SKM-1 (cell line): ENCODE measurements around the gene KLHDC10.
"Not testable (repeated sequence)": the region's sequence is repeated elsewhere in the genome, so short reads cannot be mapped to it uniquely, and the experiment has no call there.

Experiments used
- DNase-seq: peaks from one replicate; lab custom pipeline; 2025; ENCODE audit not compliant: unreplicated experiment; lab: John Stamatoyannopoulos, UW

KLHDC10 gene

DNA sequence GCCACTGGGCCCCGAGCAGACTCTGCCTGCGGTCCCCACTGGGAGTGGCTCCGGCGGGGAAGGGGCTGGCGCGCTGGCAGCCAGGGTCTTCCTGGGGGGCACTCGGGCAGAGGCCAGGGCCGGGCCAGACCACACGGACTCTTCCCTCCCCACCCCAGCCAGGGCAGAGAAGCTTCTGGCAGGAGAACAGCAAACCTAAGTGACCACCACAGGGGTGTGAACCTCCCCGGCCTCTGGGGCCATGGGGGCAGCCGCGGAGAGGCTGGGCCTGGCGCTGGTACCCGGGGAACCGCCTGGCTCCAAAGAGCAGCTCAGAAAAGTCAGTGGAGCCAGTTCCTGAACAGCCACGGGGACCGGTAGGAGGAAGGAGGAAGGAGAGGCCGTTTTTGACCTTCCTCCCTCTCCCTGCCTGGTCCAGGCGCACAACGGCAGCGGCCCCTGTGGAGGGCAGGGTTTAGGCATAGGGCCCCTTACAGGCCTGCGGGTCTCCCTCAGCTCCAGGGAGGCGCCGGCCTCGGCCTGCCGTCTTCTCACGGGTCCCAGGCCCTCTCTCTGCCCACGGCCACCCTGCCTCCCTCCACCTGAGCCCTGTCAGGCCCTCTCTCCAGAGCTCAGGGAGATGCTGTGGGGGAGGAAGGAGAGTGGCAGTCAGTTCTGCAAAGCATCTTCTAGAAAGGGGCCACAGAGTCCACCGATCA, 83.0 kb downstream of the KLHDC10 start:
- DNase-seq = no peak

DNA sequence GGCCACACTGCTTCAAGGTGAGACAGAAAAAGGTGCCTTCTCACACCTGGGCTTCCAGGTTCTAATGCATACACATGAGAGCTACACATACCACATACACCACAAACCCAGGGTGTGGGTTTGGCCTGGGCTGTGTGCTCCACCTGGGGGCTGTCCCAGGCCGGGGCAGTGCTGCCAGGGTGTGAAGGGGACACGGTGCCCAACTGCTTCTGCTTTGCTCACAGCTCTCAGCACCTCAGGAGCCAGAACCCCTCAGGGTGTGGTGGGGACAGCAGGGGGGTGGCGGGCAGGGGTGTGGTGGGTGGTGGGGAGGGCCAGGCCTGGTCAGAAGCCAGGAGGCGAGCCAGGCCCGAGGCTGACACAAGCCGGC, 83.8 kb downstream of the KLHDC10 start:
- DNase-seq = no peak

DNA sequence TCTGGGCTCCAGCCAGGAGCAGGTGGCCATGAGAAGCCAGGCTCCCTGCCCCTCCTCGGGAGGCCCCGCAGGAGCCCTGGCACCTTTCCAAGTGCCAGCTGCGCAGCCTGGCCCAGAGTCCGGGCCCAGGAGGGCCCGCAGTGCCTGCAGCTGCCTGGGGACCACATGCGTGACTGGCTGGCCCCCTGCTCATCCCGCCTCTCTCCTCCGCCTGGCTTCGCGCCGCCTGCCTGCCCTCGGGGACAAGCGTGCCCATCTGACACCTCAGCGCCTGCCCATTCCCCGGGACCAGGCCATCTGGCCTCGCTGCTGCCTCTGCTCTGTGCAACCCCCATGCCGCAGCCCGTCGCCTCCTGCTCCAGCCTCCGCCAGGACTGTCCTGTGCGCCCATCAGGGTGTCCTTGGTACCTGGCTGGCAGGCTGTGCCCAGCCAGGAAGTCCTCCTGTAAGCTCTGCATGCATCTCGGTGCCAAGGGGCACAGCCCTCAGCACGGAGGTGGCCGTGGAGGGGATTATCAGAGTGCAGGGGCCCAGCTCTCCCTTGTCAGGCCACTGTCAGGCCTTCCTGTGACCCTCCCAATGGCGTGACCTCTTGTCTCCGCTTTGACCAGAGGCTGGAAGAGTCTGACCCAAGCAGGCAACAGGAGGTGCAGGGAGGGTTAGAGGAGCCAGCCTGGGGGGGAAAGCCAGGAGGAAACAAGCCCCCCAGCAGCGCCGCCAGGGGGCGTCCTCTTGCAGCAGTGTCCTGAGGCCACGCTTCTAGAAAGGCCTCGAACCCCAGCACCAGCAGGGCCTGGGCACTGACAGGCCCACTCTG, 84.4 kb downstream of the KLHDC10 start:
- DNase-seq = no peak

DNA sequence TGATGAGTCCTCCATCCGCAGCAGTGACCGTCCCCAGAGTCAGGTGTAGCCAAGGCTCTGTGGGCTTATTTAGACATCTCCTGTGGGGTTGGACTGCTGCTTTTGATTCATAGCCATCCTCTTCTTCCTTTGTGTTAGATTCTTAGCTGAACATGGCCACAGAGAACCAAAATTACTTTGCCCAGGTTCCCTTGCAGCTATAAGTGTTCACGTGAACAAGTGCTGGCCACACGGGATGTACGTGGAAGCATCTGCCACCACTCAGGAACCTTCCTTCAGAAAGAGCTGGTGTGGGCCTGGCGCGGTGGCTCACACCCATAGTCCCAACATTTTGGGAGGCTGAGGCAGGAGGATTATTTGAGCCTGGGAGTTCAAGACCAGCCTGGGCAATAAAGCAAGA, 85.8 kb downstream of the KLHDC10 start:
- DNase-seq = no peak

DNA sequence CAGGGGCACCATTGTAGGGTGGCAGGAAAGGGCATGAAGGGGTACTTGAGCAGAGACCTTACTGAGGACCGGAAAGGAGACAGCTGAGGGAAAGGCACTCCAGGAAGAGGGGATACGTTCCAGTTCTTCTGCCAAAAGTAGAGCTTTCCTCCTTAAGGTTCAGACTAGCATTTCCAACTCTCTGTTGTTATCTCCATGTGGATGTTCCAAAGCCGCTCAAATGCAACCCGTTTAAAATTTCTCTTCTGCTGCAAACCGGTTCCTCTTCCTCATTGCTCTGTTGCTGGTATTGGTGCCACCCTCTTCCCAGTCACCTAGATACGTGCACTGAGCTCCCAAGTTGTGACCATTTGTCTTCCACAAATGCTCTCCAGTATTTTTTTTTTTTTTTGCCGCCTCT, 87.4 kb downstream of the KLHDC10 start:
- no peak for DNase-seq

DNA sequence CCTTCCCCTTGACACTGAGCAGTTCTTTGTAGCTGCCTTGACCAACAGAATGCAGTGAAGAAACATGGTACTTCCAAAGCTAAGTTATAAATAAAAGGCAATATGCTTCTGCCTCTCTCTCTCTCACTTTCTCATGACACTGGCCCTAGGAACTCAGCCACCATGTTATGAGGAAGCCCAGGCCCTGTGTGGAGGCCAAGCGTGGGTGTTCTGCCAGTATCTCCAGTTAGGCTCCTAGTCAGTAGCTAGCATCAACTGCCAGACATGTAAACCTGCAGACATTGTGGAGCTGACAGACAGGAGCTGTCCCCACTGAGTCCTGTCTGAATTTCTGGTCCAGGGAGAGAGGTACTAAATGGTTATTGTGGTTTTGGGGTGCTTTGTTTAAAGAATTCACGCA, 89.7 kb downstream of the KLHDC10 start:
- DNase-seq = no peak

DNA sequence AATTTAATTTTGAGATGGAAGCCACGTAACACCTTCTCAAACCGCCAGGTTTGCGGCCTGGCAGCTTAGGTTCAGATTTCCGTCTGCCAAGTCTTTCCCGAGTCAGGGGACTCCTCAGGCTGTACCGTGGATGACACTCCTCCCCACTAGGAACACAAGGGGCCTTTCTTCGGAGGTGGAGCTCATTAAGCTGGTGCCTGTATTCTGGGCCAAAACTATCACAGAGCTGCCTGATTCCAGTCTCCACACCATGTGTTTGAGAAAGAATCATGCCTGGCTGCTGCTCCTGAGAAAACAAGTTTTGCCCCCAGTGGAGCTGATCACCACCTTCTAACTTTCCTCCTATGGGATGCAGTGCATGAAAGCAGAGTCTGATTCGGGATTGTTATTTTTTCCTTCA, 90.1 kb downstream of the KLHDC10 start:
- no peak for DNase-seq

DNA sequence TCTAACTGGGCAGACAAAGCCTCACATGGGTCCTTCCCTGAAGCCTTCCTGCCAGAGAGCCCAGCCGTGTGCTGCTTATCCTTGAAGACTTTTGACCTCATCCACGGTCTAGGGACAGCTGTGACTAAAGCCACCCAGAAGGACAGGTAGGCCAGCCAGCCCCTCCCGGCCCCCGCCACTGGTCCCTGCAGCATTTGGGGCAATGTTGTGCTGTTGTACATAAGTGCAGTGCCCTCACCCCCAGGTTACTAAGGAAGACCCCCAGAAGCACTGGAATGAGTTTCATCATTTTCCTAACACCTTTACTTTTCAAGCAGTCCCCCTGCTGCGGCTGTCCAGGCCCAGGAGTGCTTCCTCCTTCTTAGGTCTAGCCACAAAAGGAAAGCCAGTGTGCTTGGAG, 91.9 kb downstream of the KLHDC10 start:
- DNase-seq = no peak

DNA sequence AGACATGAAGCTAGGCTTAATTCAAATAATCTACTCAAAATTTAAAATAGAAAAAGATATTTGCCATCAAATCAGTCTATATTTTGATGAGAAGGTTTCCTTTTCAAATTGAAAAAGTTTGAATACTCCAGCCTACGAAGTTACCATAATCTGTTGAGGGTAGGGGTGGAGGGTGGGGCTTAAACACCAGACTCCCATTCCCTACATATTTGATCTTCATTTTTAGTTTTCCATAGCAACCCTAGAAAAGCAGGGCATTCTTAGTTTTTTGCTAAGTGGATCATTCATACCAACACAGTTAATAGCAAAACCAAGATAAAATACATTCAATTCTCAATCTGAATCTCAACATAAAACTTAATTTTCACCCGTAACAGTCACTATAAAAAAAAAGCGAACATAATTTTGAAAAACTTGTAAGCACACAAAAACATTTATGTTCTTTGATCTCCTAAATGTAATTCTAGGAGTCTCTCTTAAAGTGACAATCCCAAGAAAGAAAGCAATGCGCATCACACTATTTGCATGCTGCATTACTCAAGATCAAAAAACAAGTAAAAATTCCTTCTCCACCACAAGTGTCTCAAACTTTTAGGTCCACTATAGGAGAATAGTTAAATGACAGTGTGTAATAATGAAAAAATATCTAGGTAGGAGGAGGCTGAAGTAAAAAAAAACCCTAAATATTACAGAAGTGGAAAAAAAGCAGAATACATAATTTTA, 104.1 kb downstream of the KLHDC10 start:
- DNase-seq = no peak

DNA sequence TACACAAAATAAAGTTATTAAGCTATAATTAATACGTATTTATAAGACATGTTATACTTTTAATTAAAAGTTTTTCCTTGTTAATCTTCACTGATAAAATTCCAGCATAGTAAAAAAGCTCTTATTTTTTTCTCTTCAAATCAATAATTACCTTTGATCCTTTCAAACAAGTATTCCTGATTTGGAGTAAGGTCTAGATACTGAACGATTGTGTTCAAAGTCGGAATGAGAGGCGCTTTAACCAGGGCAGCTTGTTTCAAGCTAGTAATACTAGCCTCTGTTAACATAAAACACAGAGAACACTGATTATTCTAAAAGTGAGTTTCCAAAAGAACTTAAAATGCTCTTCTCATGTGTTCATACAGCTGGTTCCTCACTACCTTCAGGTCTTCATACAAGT, 107.9 kb downstream of the KLHDC10 start:
- no peak for DNase-seq

DNA sequence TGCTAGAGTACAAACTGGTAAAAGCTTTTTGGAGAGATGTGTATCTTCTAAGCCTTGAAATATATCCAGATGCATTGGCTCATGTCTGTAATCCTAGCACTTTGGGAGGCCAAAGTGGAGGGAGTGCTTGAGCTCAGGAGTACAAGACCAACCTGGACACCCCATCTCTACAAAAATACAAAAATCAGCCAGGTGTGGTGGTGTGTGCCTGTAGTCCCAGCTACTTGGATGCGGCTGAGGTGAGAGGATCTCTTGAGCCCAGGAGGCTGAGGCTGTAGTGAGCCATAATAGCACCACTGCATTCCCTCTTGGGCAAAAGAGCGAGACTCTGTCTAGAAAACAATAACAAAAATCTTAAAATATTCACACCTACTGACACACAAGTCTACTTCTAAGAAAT, 109.3 kb downstream of the KLHDC10 start:
- DNase-seq = no peak

DNA sequence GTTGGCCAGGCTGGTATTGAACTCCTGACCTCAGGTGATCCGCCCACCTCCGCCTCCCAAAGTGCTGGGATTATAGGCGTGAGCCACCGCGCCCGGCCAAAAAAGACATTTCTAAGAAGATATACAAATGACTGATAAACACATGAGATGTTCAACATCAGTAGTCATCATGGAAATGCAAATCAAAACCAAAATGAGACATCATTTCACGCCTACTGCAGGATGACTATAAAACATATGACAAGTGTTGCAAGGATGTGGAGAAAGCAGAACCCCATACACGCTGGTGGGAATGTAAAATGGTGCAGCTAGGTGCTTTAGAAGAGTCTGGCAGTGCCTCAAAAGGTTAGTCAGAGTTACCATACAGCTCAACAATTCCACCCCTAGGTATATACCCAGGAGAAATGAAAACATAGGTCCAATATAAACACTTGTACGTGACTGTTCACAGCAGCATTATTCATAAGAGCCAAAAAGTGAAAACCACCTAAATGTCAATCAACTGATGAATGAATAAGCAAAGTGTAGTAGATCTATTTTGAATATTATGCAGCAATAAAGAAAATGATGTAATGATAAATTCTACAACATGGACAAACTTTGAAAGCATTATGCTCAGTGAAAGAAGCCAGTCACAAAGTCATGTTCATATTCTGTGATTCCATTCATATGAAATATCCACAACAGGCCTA, 110.4 kb downstream of the KLHDC10 start:
- DNase-seq = no peak

DNA sequence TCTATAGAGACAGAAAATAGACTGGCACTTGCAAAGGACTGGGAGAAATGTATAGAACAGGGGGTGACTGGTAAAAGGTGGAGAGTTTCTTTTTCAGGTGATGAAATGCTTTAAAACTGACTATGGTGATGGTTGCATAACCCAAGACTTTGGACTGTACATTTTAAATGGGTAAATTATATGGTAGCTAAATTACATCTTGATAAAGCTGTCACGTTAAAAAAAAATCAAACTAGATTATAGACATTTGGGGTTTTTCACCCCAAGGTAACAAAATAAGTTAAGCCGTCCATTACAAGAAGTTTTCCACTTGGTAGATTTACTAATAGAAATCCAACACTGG, 110.9 kb downstream of the KLHDC10 start:
- DNase-seq = no peak

DNA sequence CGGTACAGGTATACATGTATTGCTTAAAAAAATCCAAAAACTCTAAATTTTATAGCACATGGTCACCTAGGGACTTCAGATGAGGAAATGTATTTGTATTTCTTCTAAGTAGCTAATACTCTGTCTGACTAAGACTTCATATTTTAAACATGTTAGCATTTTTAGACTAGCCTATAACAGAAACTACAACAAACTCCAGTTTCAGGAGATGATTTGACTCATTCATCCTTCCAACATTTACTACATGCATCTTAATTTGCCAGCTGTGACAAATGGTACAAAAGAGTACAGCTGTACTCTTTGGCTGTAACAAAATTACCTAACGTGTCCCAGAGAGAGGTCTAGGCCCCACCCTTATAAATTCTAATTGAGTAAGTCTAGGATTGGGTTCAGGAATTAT, 112.7 kb downstream of the KLHDC10 start:
- no peak for DNase-seq

DNA sequence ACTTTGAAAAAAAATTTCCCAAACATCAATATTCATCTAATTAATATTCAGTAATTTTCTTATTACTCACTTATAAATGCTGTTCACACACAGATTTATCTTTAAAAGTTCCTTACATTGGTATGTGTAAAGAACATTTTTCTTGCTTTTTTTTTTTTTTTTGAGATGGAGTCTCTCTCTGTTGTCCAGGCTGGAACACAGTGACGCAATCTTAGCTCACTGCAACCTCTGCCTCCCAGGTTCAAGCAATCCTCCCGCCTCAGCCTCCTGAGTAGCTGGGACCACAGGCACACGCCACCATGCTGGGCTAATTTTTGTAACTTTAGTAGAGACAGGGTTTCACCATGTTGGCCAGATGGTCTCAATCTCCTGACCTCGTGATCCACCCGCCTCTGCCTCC, 114.0 kb downstream of the KLHDC10 start:
- not testable (repeated sequence) for DNase-seq
